Measurements from ENCODE around the gene BOC. TPM values are rescaled to one million over a fixed set of nuclear protein-coding genes. Genes with fewer than 3 reads are reported as not detected.

Gene BOC
- total and polyA plus RNA-seq, 2 of the 13 experiments (the other 11 are each of a cell fraction or from before 2014, with no cell fraction given) = 0.04 TPM; not detected in 1

GRCh38 chr3:113263778-113264177 lies 52.4 kb downstream of the BOC start (continued):
- TF ChIP-seq GMEB2 (CRISPR knock-in tag; IDR thresholded peaks at IDR 0.05; ENCODE audit: low read depth) (no peak), TBX3 (IDR thresholded peaks at IDR 0.05; ENCODE audit: borderline replicate concordance) (no peak), ZNF234 (CRISPR knock-in tag; conservative IDR thresholded peaks at IDR 0.05) (no peak), THAP11 (CRISPR knock-in tag; IDR thresholded peaks at IDR 0.05) (no peak), ZNF138 (CRISPR knock-in tag; IDR thresholded peaks at IDR 0.05; ENCODE audit: low read depth) (no peak), ZNF274 (CRISPR knock-in tag; IDR thresholded peaks at IDR 0.05) (no peak)

GRCh38 chr3:113264283-113265131 lies 53.1 kb downstream of the BOC start:
- ChIA-PET POLR2A (no interaction called here), CTCF (ENCODE audit: low intra/inter-chr PET ratio, low total read pairs) (no interaction called here)
- H3K27ac ChIP-seq (ENCODE audit: extremely low read length, insufficient read depth, low read length) = no peak overlapping the region
- in situ Hi-C loops (cut with HindIII; ENCODE audit: extremely low pct_ligation_motif_present, low pct_unique_long_range_greater_than_20kb) (no loop called here), intact Hi-C loops (cut with micrococcal nuclease; ENCODE audit: unreplicated experiment) (no loop called here)
- no peaks in the 10 kb centered on the region for H3K9me3 ChIP-seq (ENCODE audit: low read length)
- H3K4me2 ChIP-seq (ENCODE audit: low read depth, low read length) = no peak overlapping the region
- no peaks in the 10 kb centered on the region for H3K79me2 ChIP-seq (ENCODE audit: insufficient read depth, low read length)
- no TSS peak for BruUV-seq (replicated peaks)
- H4K20me1 ChIP-seq (ENCODE audit: insufficient read depth, low read length) = no peaks in the 10 kb centered on the region
- H3K9ac ChIP-seq (ENCODE audit: insufficient read depth, low read depth, low read length) = no peak overlapping the region
- H3K27me3 ChIP-seq (ENCODE audit: control insufficient read depth in 1 of 2, insufficient read depth in 2 of 2, low read length in 2 of 2) = peaks cover 0 to 45% of the 10 kb centered on the region in 2 experiments; a peak in 4 of 5 replicates
- no peak for DNase-seq (ENCODE audit: low spot score)
- 0 out of 2 replicates have a peak, but pooled peaks cover 6% of the 10 kb centered on the region for H3K4me1 ChIP-seq (ENCODE audit: insufficient read depth, low read length)
- ATAC-seq = no peak
- H3K4me3 ChIP-seq (replicated peaks in 1 of 3; ENCODE audit: insufficient read depth in 1 of 3, low read depth in 2 of 3, low read length in 3 of 3) = no peak overlapping the region
- 9% methylated on average over 6 of the region's 10 CpGs for WGBS (ENCODE audit: low lambda C conversion rate)
- no peak for TF ChIP-seq PHF20 (CRISPR knock-in tag; IDR thresholded peaks at IDR 0.05)
- TF ChIP-seq NFATC3 (CRISPR knock-in tag; IDR thresholded peaks at IDR 0.05) = no peak
- TF ChIP-seq SRY (CRISPR knock-in tag; IDR thresholded peaks at IDR 0.05) = no peak
- TF ChIP-seq REL (CRISPR knock-in tag; conservative IDR thresholded peaks at IDR 0.05) = no peak
- no peak for TF ChIP-seq NFRKB (IDR thresholded peaks at IDR 0.05)
- TF ChIP-seq ZFX (CRISPR knock-in tag; IDR thresholded peaks at IDR 0.05; ENCODE audit: low read depth) = no peak
- no peak for TF ChIP-seq CHCHD3 (CRISPR knock-in tag; IDR thresholded peaks at IDR 0.05)
- no peak for TF ChIP-seq POLR2A (IDR thresholded peaks at IDR 0.05; ENCODE audit: insufficient read depth in 1 of 2, low read depth in 2 of 2, low read length in 2 of 2)
- no peak overlapping the region for H2AFZ ChIP-seq (ENCODE audit: low read length)
- no peak for FAIRE-seq
- H3K36me3 ChIP-seq (replicated peaks in 1 of 2; ENCODE audit: control insufficient read depth in 1 of 2, insufficient read depth in 2 of 2, low read length in 2 of 2) = no peaks in the 10 kb centered on the region

Data from HepG2 (cell line).